Liver (tissue), 9 donors: ENCODE data around the gene ZNF888. TPM values are rescaled to one million over a fixed set of nuclear protein-coding genes. Genes with fewer than 3 reads are reported as not detected.
A peak's percentile ranks its signal among the peaks of the same experiment; 100 is the strongest.

ENCODE experiments used
- DNase-seq: peaks from one replicate; pipeline ENCODE4 v3.0.0-alpha.2; 2017; ENCODE audit warnings: low spot score
- H3K27ac ChIP-seq, 2 donors: one replicate each; pipeline ENCODE4 v1.7.0; 2013; ENCODE audit warnings: inconsistent platforms in 2 of 2, low read length in 2 of 2, control low read depth in 1 of 2, low read depth in 1 of 2, mild to moderate bottlenecking in 1 of 2
- H3K27me3 ChIP-seq, 4 donors: one replicate each; pipeline versions ENCODE4 v1.6.1 to v1.7.0; 2013; ENCODE audit warnings: low read length in 3 of 4, inconsistent platforms in 1 of 4, mild to moderate bottlenecking in 1 of 4, moderate library complexity in 1 of 4; ENCODE audit not compliant: control insufficient read depth in 4 of 4, insufficient read depth in 4 of 4
- H3K36me3 ChIP-seq, 4 donors: one replicate each; pipeline versions ENCODE4 v1.6.1 to v1.7.0; 2013; ENCODE audit warnings: low read length in 3 of 4, mild to moderate bottlenecking in 3 of 4, low read depth in 1 of 4, moderate library complexity in 1 of 4; ENCODE audit not compliant: control insufficient read depth in 4 of 4, insufficient read depth in 3 of 4
- H3K4me1 ChIP-seq, 4 donors: one replicate each; pipeline versions ENCODE4 v1.6.1 to v1.7.0; 2013; ENCODE audit warnings: low read length in 3 of 4, mild to moderate bottlenecking in 3 of 4, moderate library complexity in 1 of 4; ENCODE audit not compliant: control insufficient read depth in 4 of 4, insufficient read depth in 4 of 4
- H3K4me3 ChIP-seq, 3 donors: one replicate each; pipeline versions ENCODE4 v1.6.1 to v1.7.0; 2013; ENCODE audit warnings: low read length in 3 of 3, control low read depth in 1 of 3, low read depth in 1 of 3, mild to moderate bottlenecking in 1 of 3
- H3K9ac ChIP-seq, 2 donors: one replicate each; pipeline ENCODE4 v1.7.0; 2013; ENCODE audit warnings: low read length in 2 of 2, mild to moderate bottlenecking in 2 of 2, moderate library complexity in 2 of 2, control low read depth in 1 of 2, low read depth in 1 of 2
- H3K9me3 ChIP-seq, 4 donors: one replicate each; pipeline versions ENCODE4 v1.6.1 to v1.7.0; 2013; ENCODE audit warnings: low read length in 3 of 4; ENCODE audit not compliant: control insufficient read depth in 4 of 4
- CTCF ChIP-seq: fragments of 150-350 bp; IDR thresholded peaks from 2 replicates; pipeline ENCODE4 v1.5.1; 2017; ENCODE audit warnings: improper control_type of control experiment, low read depth, low read length; ENCODE audit not compliant: missing input control
- EGR1 ChIP-seq, 2 donors: IDR thresholded peaks; 2 replicates each; pipeline ENCODE4 v1.6.1; 2016 to 2018; ENCODE audit warnings: antibody characterized with exemption in 2 of 2, low read depth in 2 of 2
- FOXA2 ChIP-seq: IDR thresholded peaks from 2 replicates; pipeline ENCODE4 v1.6.1; 2016; ENCODE audit warnings: antibody characterized with exemption
- GABPA ChIP-seq, 2 donors: IDR thresholded peaks in 1 of 2; conservative IDR thresholded peaks in 1 of 2; 2 replicates each; pipeline ENCODE4 v1.6.1; 2016; ENCODE audit warnings: antibody characterized with exemption in 2 of 2, mild to moderate bottlenecking in 1 of 2, moderate library complexity in 1 of 2
- HNF4A ChIP-seq, 2 donors: conservative IDR thresholded peaks; 2 replicates each; pipeline ENCODE4 v1.6.1; 2016; ENCODE audit warnings: antibody characterized with exemption in 2 of 2, mild to moderate bottlenecking in 2 of 2
- HNF4G ChIP-seq: IDR thresholded peaks from 2 replicates; pipeline ENCODE4 v1.6.1; 2016; ENCODE audit warnings: antibody characterized with exemption
- JUND ChIP-seq, 2 donors: IDR thresholded peaks; 2 replicates each; pipeline ENCODE4 v1.6.1; 2016; ENCODE audit warnings: antibody characterized with exemption in 2 of 2
- MAX ChIP-seq: IDR thresholded peaks from 2 replicates; pipeline ENCODE4 v1.6.1; 2016; ENCODE audit warnings: antibody characterized with exemption
- NR2F2 ChIP-seq: IDR thresholded peaks from 2 replicates; pipeline ENCODE4 v1.6.1; 2016; ENCODE audit warnings: antibody characterized with exemption
- RAD21 ChIP-seq, 2 donors: IDR thresholded peaks; 2 replicates each; pipeline ENCODE4 v1.6.1; 2016; ENCODE audit warnings: antibody characterized with exemption in 2 of 2, mild to moderate bottlenecking in 2 of 2
- RXRA ChIP-seq, 2 donors: IDR thresholded peaks; 2 replicates each; pipeline ENCODE4 v1.6.1; 2017 to 2018; ENCODE audit warnings: antibody characterized with exemption in 2 of 2, mild to moderate bottlenecking in 1 of 2
- SP1 ChIP-seq: IDR thresholded peaks from 2 replicates; pipeline ENCODE4 v1.6.1; 2018; ENCODE audit warnings: antibody characterized with exemption, mild to moderate bottlenecking
- TAF1 ChIP-seq: conservative IDR thresholded peaks from 2 replicates; pipeline ENCODE4 v1.6.1; 2016; ENCODE audit warnings: antibody characterized with exemption, mild to moderate bottlenecking
- YY1 ChIP-seq: IDR thresholded peaks from 2 replicates; pipeline ENCODE4 v1.6.1; 2016; ENCODE audit warnings: antibody characterized with exemption, mild to moderate bottlenecking
- ZBTB33 ChIP-seq: IDR thresholded peaks from 2 replicates; pipeline ENCODE4 v1.6.1; 2016; ENCODE audit warnings: antibody characterized with exemption
- WGBS: extraction: QIAGEN DNeasy Blood & Tissue Kit; methylation state at CpG from one replicate; pipeline ENCODE4 v1.1.7; 2013; 5-methylcytosine and 5-hydroxymethylcytosine counted together
- polyA plus RNA-seq, 2 donors: library from polyadenylated mRNA; stranded (reverse) in 1 of 2; unstranded in 1 of 2; fragments of 200-250 nt in 1 of 2; fragments of >200 nt in 1 of 2; fragmentation: Nextera tagmentation in 1 of 2; extraction: Ambion mirVana in 1 of 2; gene quantifications; one replicate each; pipeline versions ENCODE4 v1.2.1 to v1.2.3, GENCODE V29; 2013 to 2015
- total RNA-seq, 2 donors: library from RNA; depleted of rRNA; stranded (reverse); fragments of >200 nt; gene quantifications; one replicate each; pipeline ENCODE4 v1.2.3, GENCODE V29; 2014
- donor health status: healthy.
- donor health status: healthy.
- donor health status: healthy.
- donor health status: healthy.
- donor health status: healthy.

The ZNF888 gene
- total and polyA plus RNA-seq, 4 donors = 0.11 to 9.0 (median 0.71) TPM

- no peak overlapping the region for H3K9ac ChIP-seq
- DNase-seq = no peak
- H3K4me1 ChIP-seq = peaks cover 2 to 10% (median 4%) of the 10 kb centered on the region in 4 donors
- TF ChIP-seq HNF4A (conservative IDR thresholded peaks at IDR 0.05) (no peak), GABPA (IDR thresholded peaks at IDR 0.05 in 1 of 2, conservative IDR thresholded peaks at IDR 0.05 in 1 of 2) (no peak), NR2F2 (no peak), MAX (no peak), HNF4G (no peak)
- no peak overlapping the region for H3K4me3 ChIP-seq
- H3K36me3 ChIP-seq = peaks cover 3 to 14% (median 11%) of the 10 kb centered on the region in 4 donors
- WGBS = 89% methylated on average over 11 of the region's 11 CpGs
- no peaks in the 10 kb centered on the region for H3K27me3 ChIP-seq
- H3K27ac ChIP-seq = no peak overlapping the region
- H3K9me3 ChIP-seq = peaks cover 15 to 41% (median 20%) of the 10 kb centered on the region in 4 donors
Observed at GRCh38 chr19:52959613-52960295, 36.5 kb upstream of the ZNF888 start.

- Histone ChIP-seq H3K4me1 (peaks cover 0 to 6% (median 0%) of the 10 kb centered on the region in 4 donors), H3K27me3 (no peaks in the 10 kb centered on the region), H3K4me3 (no peak overlapping the region), H3K27ac (no peak overlapping the region), H3K36me3 (peaks cover 3 to 26% (median 17%) of the 10 kb centered on the region in 4 donors), H3K9me3 (peaks cover 17 to 58% (median 29%) of the 10 kb centered on the region in 4 donors), H3K9ac (no peak overlapping the region)
- 90% methylated on average over 8 of the region's 8 CpGs for WGBS
- no peak for TF ChIP-seq CTCF
- TF ChIP-seq ZBTB33 = no peak
- TF ChIP-seq SP1 = no peak
- TF ChIP-seq GABPA (IDR thresholded peaks at IDR 0.05 in 1 of 2, conservative IDR thresholded peaks at IDR 0.05 in 1 of 2) = no peak
- TF ChIP-seq FOXA2 = no peak
- no peak for TF ChIP-seq JUND (IDR thresholded peaks at IDR 0.05)
- no peak for DNase-seq
Observed at GRCh38 chr19:52957591-52957990, 34.4 kb upstream of the ZNF888 start.

- H3K27ac ChIP-seq = no peak overlapping the region
- no peak overlapping the region for H3K9ac ChIP-seq
- H3K27me3 ChIP-seq = no peaks in the 10 kb centered on the region
- WGBS = 97% methylated on average over 10 of the region's 10 CpGs
- H3K4me1 ChIP-seq = peaks cover 0 to 3% (median 0%) of the 10 kb centered on the region in 4 donors
- DNase-seq = no peak
- peaks cover 23 to 65% (median 35%) of the 10 kb centered on the region in 4 donors for H3K9me3 ChIP-seq
- H3K36me3 ChIP-seq = peaks cover 6 to 33% (median 23%) of the 10 kb centered on the region in 4 donors
- peak overlapping the region in 1 of 3 donors; percentile 21 for H3K4me3 ChIP-seq
- TF ChIP-seq TAF1 (no peak), NR2F2 (no peak), MAX (no peak), RAD21 (IDR thresholded peaks at IDR 0.05) (no peak), HNF4G (no peak), CTCF (no peak), RXRA (IDR thresholded peaks at IDR 0.05) (no peak), JUND (IDR thresholded peaks at IDR 0.05) (no peak), FOXA2 (no peak), HNF4A (conservative IDR thresholded peaks at IDR 0.05) (no peak), EGR1 (IDR thresholded peaks at IDR 0.05; ENCODE audit: low read depth in 2 of 2) (no peak), YY1 (no peak), ZBTB33 (no peak)
Observed at GRCh38 chr19:52956917-52957316, 33.7 kb upstream of the ZNF888 start.
